B cell (primary cell): ENCODE measurements around the gene IFT20. TPM values are rescaled to one million over a fixed set of nuclear protein-coding genes. Genes with fewer than 3 reads are reported as not detected.

Experiments
- ATAC-seq: fragments of 200-7000 bp; cut with Tn5 transposase; one replicate; pipeline ENCODE4 v1.10.0; 2021; ENCODE audit warnings: low read depth, mild to moderate bottlenecking, moderate number of reproducible peaks, moderate library complexity
- CTCF ChIA-PET: fragments of 350-600 bp; sonication (Branson Sonifier 250); formaldehyde crosslinking; loops from one replicate; lab custom pipeline; 2021; ENCODE audit warnings: antibody characterized with exemption, inconsistent platforms; lab: Charles Lee
- POLR2A ChIA-PET: fragments of 350-600 bp; sonication (Branson Sonifier 250); formaldehyde crosslinking; loops from one replicate; lab custom pipeline; 2021; ENCODE audit warnings: antibody characterized with exemption; lab: Charles Lee
- DNase-seq: peaks from one replicate; pipeline ENCODE4 v3.0.0; 2013
- H2AFZ ChIP-seq: 2 replicates; pipeline ENCODE4 v1.6.1; 2012; ENCODE audit warnings: mild to moderate bottlenecking, low read depth, low read length; ENCODE audit not compliant: insufficient read depth, poor library complexity, severe bottlenecking
- H3K27ac ChIP-seq, 2 donors: 1 replicate in 1 of 2; 2 replicates in 1 of 2; pipeline ENCODE4 v1.5.1; 2012 to 2013; ENCODE audit warnings: low read length in 2 of 2, mild to moderate bottlenecking in 2 of 2, moderate library complexity in 1 of 2
- H3K27me3 ChIP-seq, 4 experiments: fragments of 200-600 bp in 1 of 4; sonication (generic) in 1 of 4; replicated peaks in 1 of 4; 1 replicate in 2 of 4; 2 replicates in 2 of 4; pipeline versions ENCODE4 v1.6.1 to v1.7.0; 2013 to 2016; ENCODE audit warnings: low read length in 3 of 4, mild to moderate bottlenecking in 2 of 4, mixed read lengths in 1 of 4, moderate library complexity in 1 of 4; ENCODE audit not compliant: insufficient read depth in 4 of 4, control insufficient read depth in 3 of 4; ENCODE audit errors: control extremely low read depth in 1 of 4
- H3K36me3 ChIP-seq, 2 experiments: replicated peaks in 1 of 2; 1 replicate in 1 of 2; 2 replicates in 1 of 2; pipeline versions ENCODE4 v1.6.1 to v1.7.1; 2013; ENCODE audit warnings: low read length in 1 of 2; ENCODE audit not compliant: insufficient read depth in 2 of 2, control insufficient read depth in 1 of 2; ENCODE audit errors: control extremely low read depth in 1 of 2, extremely low read depth in 1 of 2
- H3K4me1 ChIP-seq, 2 donors: fragments of 200-600 bp in 1 of 2; sonication (generic) in 1 of 2; 1 replicate in 1 of 2; 2 replicates in 1 of 2; pipeline versions ENCODE4 v1.5.1 to v1.6.1; 2013 to 2017; ENCODE audit warnings: low read length in 2 of 2; ENCODE audit not compliant: control insufficient read depth in 2 of 2, insufficient read depth in 2 of 2
- H3K4me2 ChIP-seq: replicated peaks from 2 replicates; pipeline ENCODE3; 2012; ENCODE audit warnings: mild to moderate bottlenecking, low read depth, low read length; ENCODE audit not compliant: poor library complexity, severe bottlenecking
- H3K4me3 ChIP-seq, 5 experiments: fragments of 200-600 bp in 1 of 5; sonication (generic) in 1 of 5; 1 replicate in 3 of 5; 2 replicates in 2 of 5; pipeline versions ENCODE4 v1.5.1 to v1.7.0; 2011 to 2016; ENCODE audit warnings: low read length in 4 of 5, mild to moderate bottlenecking in 4 of 5, low read depth in 2 of 5, control low read depth in 1 of 5, moderate library complexity in 1 of 5; ENCODE audit not compliant: insufficient read depth in 1 of 5; ENCODE audit errors: control extremely low read depth in 1 of 5, extremely low read depth in 1 of 5
- H3K79me2 ChIP-seq: fragments of 200-600 bp; sonication (generic); one replicate; pipeline ENCODE4 v1.6.0; 2016; ENCODE audit warnings: low read length; ENCODE audit not compliant: control insufficient read depth, insufficient read depth
- H3K9ac ChIP-seq: fragments of 200-600 bp; sonication (generic); 2 replicates; pipeline ENCODE4 v1.6.1; 2017; ENCODE audit warnings: mild to moderate bottlenecking, low read length, moderate library complexity
- H3K9me3 ChIP-seq, 3 donors: one replicate each; pipeline versions ENCODE4 v1.6.1 to v1.7.1; 2013; ENCODE audit warnings: low read length in 2 of 3; ENCODE audit not compliant: control insufficient read depth in 2 of 3, insufficient read depth in 1 of 3; ENCODE audit errors: control extremely low read depth in 1 of 3
- H4K20me1 ChIP-seq: 2 replicates; pipeline ENCODE4 v1.6.0; 2012; ENCODE audit warnings: mild to moderate bottlenecking, low read length; ENCODE audit not compliant: insufficient read depth, control insufficient read depth, poor library complexity, severe bottlenecking
- H3K27ac Mint-ChIP-seq: one replicate; pipeline ENCODE4 v1.8.0; 2021; ENCODE audit warnings: mixed read lengths
- H3K27me3 Mint-ChIP-seq: one replicate; pipeline ENCODE4 v1.8.0; 2021; ENCODE audit warnings: mixed read lengths
- H3K4me1 Mint-ChIP-seq: one replicate; pipeline ENCODE4 v1.8.0; 2021; ENCODE audit warnings: mixed read lengths
- H3K4me3 Mint-ChIP-seq: one replicate; pipeline ENCODE4 v1.8.0; 2021; ENCODE audit warnings: mixed read lengths
- H3K9me3 Mint-ChIP-seq: one replicate; pipeline ENCODE4 v1.8.0; 2022; ENCODE audit warnings: mixed read lengths; ENCODE audit not compliant: insufficient read depth
- EZH2 ChIP-seq: IDR thresholded peaks from 2 replicates; pipeline ENCODE4 v1.6.1; 2012; ENCODE audit warnings: borderline replicate concordance, low read depth, mild to moderate bottlenecking, moderate library complexity, low read length; ENCODE audit not compliant: insufficient read depth, poor library complexity, severe bottlenecking
- WGBS: methylation state at CpG from one replicate; pipeline ENCODE4 v1.1.5; 2013; ENCODE audit warnings: missing lambda C conversion rate; ENCODE audit not compliant: insufficient coverage; 5-methylcytosine and 5-hydroxymethylcytosine counted together
- intact Hi-C: fragments of 100-400 bp; cut with micrococcal nuclease; formaldehyde crosslinking; loops from one replicate; pipeline ENCODE4 v1.10.0; 2022
- polyA plus RNA-seq: library from polyadenylated mRNA; depleted of rRNA; stranded (reverse); fragments of >200 nt; gene quantifications from 2 replicates; pipeline ENCODE4 v1.2.3, GENCODE V29; 2012
- total RNA-seq, 2 donors: library from RNA; stranded (reverse); fragments of 120-200 nt in 1 of 2; gene quantifications; 1 replicate in 1 of 2; 2 replicates in 1 of 2; pipeline versions ENCODE4 v1.2.3 to v1.2.4, GENCODE V29; 2013 to 2022
- TF ChIP-seq, protein P1 (sequence below): fragments of 200-600 bp; IDR thresholded peaks from one replicate; pipeline ENCODE4 v1.8.0; 2022; ENCODE audit warnings: antibody characterized with exemption, mild to moderate bottlenecking

Gene IFT20
- total and polyA plus RNA-seq, 2 donors (not counting 1 experiment from before 2014, with no cell fraction given), result 35.9 to 52.6 TPM

GRCh38 chr17:28371245-28372202 lies 36.3 kb upstream of the IFT20 start, which contains the start of gene SARM1:
TSS of gene SARM1 (plus strand) at chr17:28371694. CDS start at chr17:28372033, 339 bp downstream.
- Histone ChIP-seq H4K20me1 (peaks cover 22% of the 10 kb centered on the region), H3K4me1 (peaks cover 14 to 23% of the 10 kb centered on the region in 2 donors), H3K36me3 (peaks cover 0 to 3% of the 10 kb centered on the region in 2 experiments), H3K79me2 (peaks cover 8% of the 10 kb centered on the region), H3K4me2 (peak within 1 kb of the TSS; percentile 92), H3K4me3 (peak within 1 kb of the TSS; percentile 43 to 81 (median 74)), H3K9me3 (no peaks in the 10 kb centered on the region), H2AFZ (peak within 1 kb of the TSS; percentile 88), H3K27ac (peak within 1 kb of the TSS; percentile 71 to 72), H3K27me3 (no peaks in the 10 kb centered on the region), H3K9ac (peak within 1 kb of the TSS; percentile 71)
- Mint-ChIP-seq H3K27ac (peak within 1 kb of the TSS; percentile 96), H3K4me1 (peaks cover 22% of the 10 kb centered on the region), H3K9me3 (no peaks in the 10 kb centered on the region), H3K27me3 (no peaks in the 10 kb centered on the region), H3K4me3 (peak within 1 kb of the TSS; percentile 99)
- ChIA-PET CTCF (interaction anchor here (1.4 to 3.8 kb wide), 2 partner anchors 13 to 36 kb away, joined by 6 to 19 read pairs; partner anchors contain the start of genes IFT20, POLDIP2 and TNFAIP1), POLR2A (no interaction called here)
- intact Hi-C loops, result loop anchor here (1.0 to 5.0 kb wide), 5 partner anchors 13 to 52 kb away; partner anchors contain the start of genes IFT20, POLDIP2, SLC46A1 and TMEM97
- peak; percentile 90 for ATAC-seq
- TF ChIP-seq, protein P1, sequence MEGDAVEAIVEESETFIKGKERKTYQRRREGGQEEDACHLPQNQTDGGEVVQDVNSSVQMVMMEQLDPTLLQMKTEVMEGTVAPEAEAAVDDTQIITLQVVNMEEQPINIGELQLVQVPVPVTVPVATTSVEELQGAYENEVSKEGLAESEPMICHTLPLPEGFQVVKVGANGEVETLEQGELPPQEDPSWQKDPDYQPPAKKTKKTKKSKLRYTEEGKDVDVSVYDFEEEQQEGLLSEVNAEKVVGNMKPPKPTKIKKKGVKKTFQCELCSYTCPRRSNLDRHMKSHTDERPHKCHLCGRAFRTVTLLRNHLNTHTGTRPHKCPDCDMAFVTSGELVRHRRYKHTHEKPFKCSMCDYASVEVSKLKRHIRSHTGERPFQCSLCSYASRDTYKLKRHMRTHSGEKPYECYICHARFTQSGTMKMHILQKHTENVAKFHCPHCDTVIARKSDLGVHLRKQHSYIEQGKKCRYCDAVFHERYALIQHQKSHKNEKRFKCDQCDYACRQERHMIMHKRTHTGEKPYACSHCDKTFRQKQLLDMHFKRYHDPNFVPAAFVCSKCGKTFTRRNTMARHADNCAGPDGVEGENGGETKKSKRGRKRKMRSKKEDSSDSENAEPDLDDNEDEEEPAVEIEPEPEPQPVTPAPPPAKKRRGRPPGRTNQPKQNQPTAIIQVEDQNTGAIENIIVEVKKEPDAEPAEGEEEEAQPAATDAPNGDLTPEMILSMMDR, result no peak
- no peak for TF ChIP-seq EZH2
- under 1% methylated on average over 70 of the region's 80 CpGs for whole genome bisulfite sequencing
- DNase-seq, result peak; percentile 90
